ENCODE results near the gene HDGF. TPM values are rescaled to one million over a fixed set of nuclear protein-coding genes. Genes with fewer than 3 reads are reported as not detected.

The HDGF gene
- total RNA-seq, 4 donors from 2014 or later: 210 to 233 (median 222) TPM

- no peak overlapping the region for H3K4me3 ChIP-seq (ENCODE audit: low read depth, poor library complexity, severe bottlenecking)
- WGBS, 2 donors: 72 to 77% methylated on average over 7 of the region's 7 CpGs
- DNase-seq (ENCODE audit: low spot score in 2 of 2): peak in 1 of 2 donors; percentile 40
- TF ChIP-seq POLR2A (IDR thresholded peaks at IDR 0.05): no peak
- TF ChIP-seq CTCF (IDR thresholded peaks at IDR 0.05): no peak
- intact Hi-C loops (cut with DNase I; ENCODE audit: low total_unique reads): no loop called here
These were observed 43.3 kb upstream of the HDGF start for GRCh38 chr1:156794506-156795373.

GRCh38 chr1:156789621-156790318 lies 38.3 kb upstream of the HDGF start:
- WGBS, 2 donors: 93% methylated on average over 4 of the region's 4 CpGs
- TF ChIP-seq CTCF (IDR thresholded peaks at IDR 0.05): no peak
- no peak for TF ChIP-seq POLR2A (IDR thresholded peaks at IDR 0.05)
- H3K4me3 ChIP-seq (ENCODE audit: low read depth, poor library complexity, severe bottlenecking): no peak overlapping the region
- intact Hi-C loops (cut with DNase I; ENCODE audit: low total_unique reads): no loop called here
- DNase-seq (ENCODE audit: low spot score in 2 of 2): peak in 1 of 2 donors; percentile 1

- 87 to 90% methylated on average over 2 of the region's 2 CpGs for WGBS, 2 donors
- intact Hi-C loops (cut with DNase I; ENCODE audit: low total_unique reads): no loop called here
- no peak overlapping the region for H3K4me3 ChIP-seq (ENCODE audit: low read depth, poor library complexity, severe bottlenecking)
- no peak for TF ChIP-seq CTCF (IDR thresholded peaks at IDR 0.05)
- TF ChIP-seq POLR2A (IDR thresholded peaks at IDR 0.05): no peak
- no peak for DNase-seq (ENCODE audit: low spot score in 2 of 2)
These were observed 36.7 kb upstream of the HDGF start for GRCh38 chr1:156788136-156788535.

GRCh38 chr1:156786640-156787039 lies 35.2 kb upstream of the HDGF start:
- WGBS, 2 donors: 86 to 91% methylated on average over 9 to 10 of the region's 10 CpGs
- H3K4me3 ChIP-seq (ENCODE audit: low read depth, poor library complexity, severe bottlenecking): no peak overlapping the region
- no peak for TF ChIP-seq POLR2A (IDR thresholded peaks at IDR 0.05)
- no peak for TF ChIP-seq CTCF (IDR thresholded peaks at IDR 0.05)
- intact Hi-C loops (cut with DNase I; ENCODE audit: low total_unique reads): no loop called here
- DNase-seq (ENCODE audit: low spot score in 2 of 2): peak in 1 of 2 donors; percentile 61

- peak in 1 of 2 donors; percentile 40 for DNase-seq (ENCODE audit: low spot score in 2 of 2)
- intact Hi-C loops (cut with DNase I; ENCODE audit: low total_unique reads): no loop called here
- no peak overlapping the region for H3K4me3 ChIP-seq (ENCODE audit: low read depth, poor library complexity, severe bottlenecking)
- WGBS, 2 donors: 88 to 91% methylated on average over 6 of the region's 6 CpGs
- TF ChIP-seq POLR2A (IDR thresholded peaks at IDR 0.05): no peak
- TF ChIP-seq CTCF (IDR thresholded peaks at IDR 0.05): no peak
These were observed 34.0 kb upstream of the HDGF start for GRCh38 chr1:156785458-156785857.

Data from lower leg skin (tissue), 4 donors.